WERI-Rb-1 (cell line): ENCODE results near the gene PWP2.

ENCODE experiments used
- DNase-seq: peaks from one replicate; pipeline ENCODE4 v3.0.0-alpha.2; 2020
- H3K27ac ChIP-seq: fragments of 250-450 bp; sonication (Bioruptor Pico); 2 replicates; pipeline ENCODE4 v1.5.1; 2020; ENCODE audit warnings: mild to moderate bottlenecking, moderate library complexity
- H3K27me3 ChIP-seq: fragments of 250-450 bp; sonication (Bioruptor Pico); 2 replicates; pipeline ENCODE4 v1.5.1; 2021; ENCODE audit warnings: mild to moderate bottlenecking, low read depth, moderate library complexity; ENCODE audit not compliant: insufficient read depth, severe bottlenecking
- H3K36me3 ChIP-seq: fragments of 250-450 bp; sonication (Bioruptor Pico); 2 replicates; pipeline ENCODE4 v1.5.1; 2020; ENCODE audit warnings: mild to moderate bottlenecking, moderate library complexity
- H3K4me3 ChIP-seq: 2 replicates; pipeline ENCODE4 v1.5.1; 2011; ENCODE audit warnings: low read depth, mild to moderate bottlenecking, control low read depth, low read length
- H3K9me3 ChIP-seq: fragments of 250-450 bp; sonication (Bioruptor Pico); 2 replicates; pipeline ENCODE4 v1.5.1; 2021; ENCODE audit warnings: mild to moderate bottlenecking, moderate library complexity; ENCODE audit not compliant: severe bottlenecking
- TF ChIP-seq, protein P1 (sequence below): IDR thresholded peaks from 2 replicates; pipeline ENCODE4 v1.5.1; 2011; ENCODE audit warnings: low read depth, mild to moderate bottlenecking, control low read depth, inconsistent platforms, low read length

The PWP2 gene

DNA sequence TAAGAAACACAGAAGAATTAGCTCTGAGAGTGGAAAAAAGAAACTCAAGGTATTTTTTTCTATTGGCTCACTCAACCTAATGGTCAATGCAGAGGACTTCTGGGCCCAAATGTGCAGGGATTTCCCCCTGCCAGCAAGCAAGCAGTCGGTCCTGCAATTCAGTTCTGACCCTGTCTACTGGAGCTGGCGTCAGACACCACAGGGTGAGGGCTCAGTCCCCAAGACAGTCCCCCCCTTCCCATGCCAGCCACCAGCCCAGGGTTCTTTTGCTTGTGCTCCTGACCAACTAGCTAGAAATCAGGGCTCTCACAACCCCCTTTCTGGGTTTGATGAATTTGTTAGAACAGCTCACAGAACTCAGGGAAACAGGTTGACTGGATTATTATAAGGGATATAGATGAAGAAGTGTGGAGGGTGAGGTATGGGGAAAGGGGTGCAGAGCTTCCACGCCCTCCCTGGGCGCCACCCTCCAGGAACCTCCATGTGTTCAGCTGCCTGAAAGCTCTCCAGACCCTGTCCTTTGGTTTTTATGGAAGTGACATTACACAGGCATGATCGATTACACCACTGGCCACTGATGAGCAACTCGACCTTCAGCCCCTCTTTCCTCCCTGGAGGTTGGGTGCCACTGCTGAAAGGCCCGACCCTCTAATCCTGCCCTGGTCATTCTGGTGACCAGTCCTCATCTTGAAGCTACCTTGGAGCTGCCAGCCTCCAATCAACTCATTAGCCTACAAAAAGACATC, 22.5 kb upstream of the PWP2 start:
- peaks cover 74% of the 10 kb centered on the region for H3K36me3 ChIP-seq

DNA sequence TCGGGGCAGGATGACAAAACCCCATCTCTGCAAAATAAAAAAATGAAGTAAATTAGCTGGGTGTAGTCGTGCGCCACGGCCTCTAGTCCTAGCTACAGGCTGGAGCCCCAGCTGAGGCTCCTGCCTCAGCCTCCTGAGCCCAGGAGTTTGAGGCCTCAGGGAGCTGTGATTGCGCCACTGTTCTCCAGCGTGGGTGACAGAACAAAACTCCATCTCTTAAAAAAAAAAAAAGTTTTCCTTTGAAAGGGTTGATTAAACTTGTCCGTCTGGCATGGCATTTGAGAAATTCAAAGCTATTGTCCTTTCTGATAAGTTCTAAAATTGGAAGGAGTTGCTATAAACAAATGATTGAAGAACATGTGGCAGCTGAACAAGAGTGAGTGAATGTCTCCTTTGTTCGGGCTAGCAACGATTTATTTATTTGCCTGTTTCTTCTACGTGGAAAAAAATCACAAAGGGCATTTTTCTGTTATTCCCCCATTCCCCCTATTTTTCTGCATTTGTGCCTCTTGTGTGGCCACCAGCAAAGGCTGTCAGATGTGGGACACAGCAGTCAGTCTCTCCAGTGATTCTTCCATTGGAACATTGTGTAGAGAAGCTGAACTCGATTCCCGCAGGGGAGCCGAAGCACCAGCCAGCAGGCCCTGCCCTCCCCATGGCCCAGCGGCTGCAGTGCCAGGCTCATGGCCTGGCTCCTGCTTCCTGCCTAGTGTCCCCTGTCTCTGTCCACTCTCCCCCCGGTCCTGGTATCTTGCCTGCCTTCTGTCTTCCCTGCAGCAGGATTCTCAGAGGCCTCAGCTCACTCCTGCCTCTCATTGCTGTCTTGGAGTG, 21.5 kb upstream of the PWP2 start:
- Histone ChIP-seq H3K36me3 (peaks cover 74% of the 10 kb centered on the region), H3K27ac (no peak overlapping the region), H3K4me3 (no peak overlapping the region), H3K9me3 (no peaks in the 10 kb centered on the region), H3K27me3 (no peaks in the 10 kb centered on the region)
- DNase-seq = no peak
- TF ChIP-seq, protein P1, sequence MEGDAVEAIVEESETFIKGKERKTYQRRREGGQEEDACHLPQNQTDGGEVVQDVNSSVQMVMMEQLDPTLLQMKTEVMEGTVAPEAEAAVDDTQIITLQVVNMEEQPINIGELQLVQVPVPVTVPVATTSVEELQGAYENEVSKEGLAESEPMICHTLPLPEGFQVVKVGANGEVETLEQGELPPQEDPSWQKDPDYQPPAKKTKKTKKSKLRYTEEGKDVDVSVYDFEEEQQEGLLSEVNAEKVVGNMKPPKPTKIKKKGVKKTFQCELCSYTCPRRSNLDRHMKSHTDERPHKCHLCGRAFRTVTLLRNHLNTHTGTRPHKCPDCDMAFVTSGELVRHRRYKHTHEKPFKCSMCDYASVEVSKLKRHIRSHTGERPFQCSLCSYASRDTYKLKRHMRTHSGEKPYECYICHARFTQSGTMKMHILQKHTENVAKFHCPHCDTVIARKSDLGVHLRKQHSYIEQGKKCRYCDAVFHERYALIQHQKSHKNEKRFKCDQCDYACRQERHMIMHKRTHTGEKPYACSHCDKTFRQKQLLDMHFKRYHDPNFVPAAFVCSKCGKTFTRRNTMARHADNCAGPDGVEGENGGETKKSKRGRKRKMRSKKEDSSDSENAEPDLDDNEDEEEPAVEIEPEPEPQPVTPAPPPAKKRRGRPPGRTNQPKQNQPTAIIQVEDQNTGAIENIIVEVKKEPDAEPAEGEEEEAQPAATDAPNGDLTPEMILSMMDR = no peak

More for the DNA sequence above, 22.5 kb upstream of the PWP2 start:
- TF ChIP-seq, protein P1 = no peak
- Histone ChIP-seq H3K27me3 (no peaks in the 10 kb centered on the region), H3K9me3 (no peaks in the 10 kb centered on the region), H3K4me3 (no peak overlapping the region), H3K27ac (no peak overlapping the region)
- DNase-seq = peak; percentile 4

DNA sequence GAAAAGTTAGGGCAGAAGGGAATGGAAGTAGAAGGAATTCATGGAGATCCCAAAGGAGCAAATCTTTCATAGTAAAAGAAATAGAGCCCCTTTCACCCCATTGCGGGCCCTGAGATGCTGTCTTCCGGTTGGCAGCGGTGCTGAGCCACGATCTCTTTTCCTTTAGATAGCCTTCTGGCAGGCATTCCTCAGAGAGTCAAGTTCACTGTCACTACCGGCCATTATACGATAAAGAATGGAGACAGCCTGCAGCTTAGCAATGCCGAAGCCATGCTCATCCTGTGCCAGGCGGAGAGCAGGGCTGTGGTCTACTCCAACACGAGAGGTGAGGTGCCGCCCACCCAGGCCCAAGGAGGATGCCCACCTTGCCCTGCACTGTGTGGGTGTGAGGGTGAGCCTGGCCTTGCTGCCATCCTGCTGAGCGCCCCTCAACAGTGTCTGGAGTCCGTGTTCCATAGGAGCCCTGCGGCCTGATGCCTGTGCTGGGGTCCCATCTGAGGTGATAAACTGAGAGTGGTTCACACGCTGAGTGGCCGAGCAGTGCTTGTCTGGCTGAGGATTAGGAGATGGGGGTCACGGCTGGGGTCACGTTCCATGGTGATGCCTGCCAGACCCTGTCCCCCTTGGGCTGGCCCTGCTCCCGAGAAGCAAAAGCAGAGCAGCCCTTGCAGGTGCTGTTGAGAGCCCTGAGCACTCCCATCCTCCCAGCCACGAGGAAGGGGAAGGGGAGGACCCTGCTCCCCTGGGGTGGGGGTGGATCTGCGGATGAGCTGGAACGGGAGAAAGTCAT, 20.4 kb upstream of the PWP2 start:
- H3K36me3 ChIP-seq = peaks cover 79% of the 10 kb centered on the region
- H3K27me3 ChIP-seq = no peaks in the 10 kb centered on the region
- H3K27ac ChIP-seq = no peak overlapping the region
- TF ChIP-seq, protein P1 = no peak
- H3K9me3 ChIP-seq = no peaks in the 10 kb centered on the region
- no peak overlapping the region for H3K4me3 ChIP-seq
- no peak for DNase-seq

DNA sequence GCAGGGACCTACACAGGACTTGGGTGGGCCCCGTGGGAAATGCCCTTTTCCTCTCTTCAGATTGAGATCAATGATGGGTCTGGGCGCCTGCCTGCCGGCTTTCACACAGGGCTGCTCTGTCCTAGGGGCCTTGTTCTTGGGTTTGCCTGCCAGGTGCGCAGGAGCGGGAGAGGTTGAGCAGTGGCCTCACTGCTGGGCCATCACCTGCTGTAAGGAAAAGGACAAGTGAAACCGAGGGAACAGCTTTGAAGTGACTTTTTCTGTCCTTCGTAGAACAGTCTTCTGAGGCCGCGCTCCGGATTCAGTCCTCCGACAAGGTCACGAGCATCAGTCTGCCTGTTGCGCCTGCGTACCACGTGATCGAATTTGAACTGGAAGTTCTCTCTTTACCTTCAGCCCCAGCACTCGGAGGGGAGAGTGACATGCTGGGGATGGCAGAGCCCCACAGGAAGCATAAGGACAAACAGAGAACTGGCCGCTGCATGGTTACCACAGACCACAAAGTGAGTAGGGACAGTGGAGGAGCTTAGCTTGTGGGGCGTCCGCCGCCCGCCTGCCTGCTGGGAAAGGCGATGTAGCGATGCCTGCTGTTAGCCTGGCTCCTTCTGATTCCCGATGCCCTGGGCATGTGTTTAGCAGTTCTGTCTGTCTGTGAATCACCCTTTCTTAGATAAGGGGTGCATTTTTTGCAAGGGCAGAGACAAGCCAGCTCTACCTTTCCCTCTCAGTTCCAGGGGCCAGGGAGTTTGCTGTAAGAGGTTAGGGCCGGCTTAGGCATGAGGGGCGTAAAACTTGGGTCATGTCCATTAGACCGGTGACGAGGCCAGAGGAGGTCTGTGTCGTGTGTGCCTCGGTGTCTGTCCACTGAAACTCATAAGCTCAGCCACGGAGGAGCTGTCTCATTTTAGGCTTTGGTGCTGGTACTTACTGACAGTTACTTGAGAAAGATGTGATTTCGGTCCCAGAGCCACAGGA, 19.5 kb upstream of the PWP2 start:
- no peak for DNase-seq
- Histone ChIP-seq H3K36me3 (peaks cover 81% of the 10 kb centered on the region), H3K9me3 (no peaks in the 10 kb centered on the region), H3K4me3 (no peak overlapping the region), H3K27me3 (no peaks in the 10 kb centered on the region), H3K27ac (no peak overlapping the region)
- TF ChIP-seq, protein P1 = no peak

DNA sequence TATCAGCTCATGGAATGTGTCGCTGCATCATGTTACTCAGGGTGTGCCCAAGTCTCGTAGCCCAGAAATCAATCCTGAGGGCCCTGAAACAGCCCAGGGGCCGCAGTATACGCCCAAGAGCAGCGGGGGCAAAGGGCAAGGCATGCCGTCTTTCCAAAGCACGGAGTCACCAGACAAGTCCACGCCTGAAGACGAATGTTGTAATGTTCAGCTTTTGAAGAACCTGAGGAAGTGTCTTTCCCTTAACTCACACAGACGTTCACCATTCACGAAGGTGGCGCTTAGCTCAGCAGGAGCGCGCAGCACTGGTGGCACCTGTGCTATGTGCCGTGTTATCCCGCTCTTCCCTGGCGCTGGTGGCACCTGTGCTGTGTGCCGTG, 18.8 kb upstream of the PWP2 start:
- Histone ChIP-seq H3K4me3 (no peak overlapping the region), H3K9me3 (no peaks in the 10 kb centered on the region), H3K36me3 (peaks cover 81% of the 10 kb centered on the region), H3K27me3 (no peaks in the 10 kb centered on the region), H3K27ac (no peak overlapping the region)
- TF ChIP-seq, protein P1 = no peak
- DNase-seq = no peak
